GM19438 (cell line): Measurements from ENCODE around the gene TCOF1.

Experiments
- ATAC-seq: cut with Tn5 transposase; IDR thresholded peaks from one replicate; pipeline ENCODE4 v1.9.1; 2021; ENCODE audit warnings: low read depth; ENCODE audit not compliant: unreplicated experiment

The TCOF1 gene, protein sequence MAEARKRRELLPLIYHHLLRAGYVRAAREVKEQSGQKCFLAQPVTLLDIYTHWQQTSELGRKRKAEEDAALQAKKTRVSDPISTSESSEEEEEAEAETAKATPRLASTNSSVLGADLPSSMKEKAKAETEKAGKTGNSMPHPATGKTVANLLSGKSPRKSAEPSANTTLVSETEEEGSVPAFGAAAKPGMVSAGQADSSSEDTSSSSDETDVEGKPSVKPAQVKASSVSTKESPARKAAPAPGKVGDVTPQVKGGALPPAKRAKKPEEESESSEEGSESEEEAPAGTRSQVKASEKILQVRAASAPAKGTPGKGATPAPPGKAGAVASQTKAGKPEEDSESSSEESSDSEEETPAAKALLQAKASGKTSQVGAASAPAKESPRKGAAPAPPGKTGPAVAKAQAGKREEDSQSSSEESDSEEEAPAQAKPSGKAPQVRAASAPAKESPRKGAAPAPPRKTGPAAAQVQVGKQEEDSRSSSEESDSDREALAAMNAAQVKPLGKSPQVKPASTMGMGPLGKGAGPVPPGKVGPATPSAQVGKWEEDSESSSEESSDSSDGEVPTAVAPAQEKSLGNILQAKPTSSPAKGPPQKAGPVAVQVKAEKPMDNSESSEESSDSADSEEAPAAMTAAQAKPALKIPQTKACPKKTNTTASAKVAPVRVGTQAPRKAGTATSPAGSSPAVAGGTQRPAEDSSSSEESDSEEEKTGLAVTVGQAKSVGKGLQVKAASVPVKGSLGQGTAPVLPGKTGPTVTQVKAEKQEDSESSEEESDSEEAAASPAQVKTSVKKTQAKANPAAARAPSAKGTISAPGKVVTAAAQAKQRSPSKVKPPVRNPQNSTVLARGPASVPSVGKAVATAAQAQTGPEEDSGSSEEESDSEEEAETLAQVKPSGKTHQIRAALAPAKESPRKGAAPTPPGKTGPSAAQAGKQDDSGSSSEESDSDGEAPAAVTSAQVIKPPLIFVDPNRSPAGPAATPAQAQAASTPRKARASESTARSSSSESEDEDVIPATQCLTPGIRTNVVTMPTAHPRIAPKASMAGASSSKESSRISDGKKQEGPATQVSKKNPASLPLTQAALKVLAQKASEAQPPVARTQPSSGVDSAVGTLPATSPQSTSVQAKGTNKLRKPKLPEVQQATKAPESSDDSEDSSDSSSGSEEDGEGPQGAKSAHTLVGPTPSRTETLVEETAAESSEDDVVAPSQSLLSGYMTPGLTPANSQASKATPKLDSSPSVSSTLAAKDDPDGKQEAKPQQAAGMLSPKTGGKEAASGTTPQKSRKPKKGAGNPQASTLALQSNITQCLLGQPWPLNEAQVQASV (N-terminal part only)

DNA sequence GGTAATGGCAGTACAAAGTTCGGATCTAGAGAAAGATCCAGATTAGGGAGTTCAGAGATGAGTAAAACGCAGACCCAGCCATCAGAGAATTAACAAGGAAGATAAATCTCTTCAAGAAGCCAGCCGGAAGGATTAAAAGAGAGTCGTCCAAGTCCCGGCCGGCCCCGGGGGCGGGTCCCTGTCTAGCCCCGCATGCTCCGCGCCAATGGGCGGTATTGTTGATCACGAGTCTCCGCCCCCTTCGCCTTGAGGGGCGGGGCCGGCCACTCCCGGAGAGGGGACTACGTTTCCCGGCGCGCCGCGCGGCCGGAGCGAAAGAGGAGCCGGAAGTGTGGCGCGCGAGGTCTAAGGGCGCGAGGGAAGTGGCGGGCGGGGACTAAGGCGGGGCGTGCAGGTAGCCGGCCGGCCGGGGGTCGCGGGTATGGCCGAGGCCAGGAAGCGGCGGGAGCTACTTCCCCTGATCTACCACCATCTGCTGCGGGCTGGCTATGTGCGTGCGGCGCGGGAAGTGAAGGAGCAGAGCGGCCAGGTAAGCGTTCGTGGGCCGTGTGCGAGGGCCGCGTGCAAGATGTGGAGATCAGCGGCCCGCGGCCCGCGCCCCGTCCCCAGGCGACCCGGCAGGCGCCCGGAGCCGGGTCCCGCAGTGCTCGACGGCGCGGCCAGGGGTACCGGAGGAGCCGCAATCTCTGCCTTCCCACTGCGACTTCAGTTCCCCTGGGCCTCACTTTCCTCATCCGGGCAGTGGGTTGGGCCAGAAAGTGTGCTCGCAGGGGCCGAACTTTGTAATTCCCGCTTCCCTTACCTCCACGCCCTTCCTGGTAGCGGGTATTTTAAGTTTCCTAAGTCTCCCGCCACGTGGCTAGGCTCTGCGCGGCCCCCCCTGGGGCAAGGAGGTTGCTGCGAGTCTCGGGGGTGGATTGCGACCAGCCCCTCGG lies at the start of gene TCOF1:
TSS of gene TCOF1 (plus strand) at position 372 of the 935 bp plus-strand sequence. CDS start at position 422, 50 bp downstream.
- peak; percentile 89 for ATAC-seq

DNA sequence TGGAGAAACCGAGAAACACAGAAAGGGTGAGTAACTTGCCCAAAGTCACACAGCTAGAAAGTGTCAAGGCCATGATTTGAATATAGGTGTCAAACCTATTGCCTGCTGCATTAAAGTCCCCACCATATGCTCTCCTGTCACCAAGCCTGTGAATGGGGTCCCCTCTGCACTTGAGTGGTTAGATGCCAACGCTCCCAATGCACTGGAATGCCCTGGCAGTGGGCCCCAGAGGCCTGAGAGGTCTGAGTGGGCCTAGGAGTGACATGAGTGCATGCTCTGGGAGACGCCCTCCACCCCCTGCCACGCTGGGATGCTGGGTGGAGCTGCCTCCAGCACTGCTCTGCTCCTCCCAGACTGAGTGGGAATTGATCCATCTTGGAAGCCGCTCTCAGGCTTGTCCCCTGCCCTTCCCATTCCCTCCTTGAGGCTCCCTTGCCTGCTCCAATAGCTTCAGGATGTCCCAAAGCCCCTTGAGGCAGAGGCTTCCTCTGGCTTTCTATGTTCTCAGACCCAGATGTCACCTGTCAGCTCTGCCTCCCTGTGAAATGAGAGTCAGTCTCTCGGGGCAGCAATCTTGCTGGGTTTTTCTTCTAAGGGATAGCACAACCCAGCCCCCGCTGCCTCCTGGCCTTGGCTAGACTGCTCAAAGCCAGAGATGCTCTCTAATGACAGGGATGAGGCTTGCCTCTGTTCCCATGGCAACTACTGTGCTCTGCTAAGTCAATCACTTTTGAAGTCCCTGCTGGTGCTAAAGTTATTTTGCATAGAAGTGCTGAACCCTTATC lies 48.2 kb upstream of the TCOF1 start:
- ATAC-seq = no peak

DNA sequence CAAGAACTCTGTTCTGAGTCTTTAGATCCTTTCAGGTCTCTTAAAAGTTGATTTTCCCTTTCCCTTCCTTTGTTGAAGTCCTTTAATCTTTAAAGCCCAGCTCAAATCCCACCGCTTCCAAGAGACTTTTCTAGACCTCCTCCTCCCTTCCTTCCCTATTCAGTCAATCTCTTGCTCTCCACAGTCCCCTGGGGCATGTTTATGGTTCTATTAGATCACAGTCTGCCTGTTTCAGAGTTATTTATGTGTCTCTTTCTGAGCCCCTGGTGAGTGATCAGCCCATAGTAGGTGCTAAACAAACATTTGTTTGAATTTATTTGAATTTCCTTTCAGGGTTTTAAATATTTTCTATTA lies 47.6 kb upstream of the TCOF1 start:
- no peak for ATAC-seq

DNA sequence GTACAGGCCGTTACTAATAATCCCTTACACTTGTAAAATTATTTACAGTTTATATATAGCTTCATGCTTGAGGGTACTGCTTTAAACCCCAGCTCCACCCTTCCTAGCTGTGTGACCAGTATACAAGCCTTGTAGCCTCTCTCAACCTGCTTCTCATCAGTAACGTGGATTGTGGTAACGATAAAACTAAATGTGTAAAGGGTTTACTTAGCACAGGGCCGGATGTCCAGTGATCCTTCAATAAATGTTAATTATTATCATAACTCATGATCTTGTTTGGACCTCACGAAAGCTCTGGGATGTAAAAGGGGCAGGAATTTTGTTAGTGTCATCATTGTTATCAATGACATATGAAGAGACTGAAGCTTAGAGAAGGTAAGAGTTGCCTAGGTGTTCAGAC lies 47.3 kb upstream of the TCOF1 start:
- no peak for ATAC-seq

DNA sequence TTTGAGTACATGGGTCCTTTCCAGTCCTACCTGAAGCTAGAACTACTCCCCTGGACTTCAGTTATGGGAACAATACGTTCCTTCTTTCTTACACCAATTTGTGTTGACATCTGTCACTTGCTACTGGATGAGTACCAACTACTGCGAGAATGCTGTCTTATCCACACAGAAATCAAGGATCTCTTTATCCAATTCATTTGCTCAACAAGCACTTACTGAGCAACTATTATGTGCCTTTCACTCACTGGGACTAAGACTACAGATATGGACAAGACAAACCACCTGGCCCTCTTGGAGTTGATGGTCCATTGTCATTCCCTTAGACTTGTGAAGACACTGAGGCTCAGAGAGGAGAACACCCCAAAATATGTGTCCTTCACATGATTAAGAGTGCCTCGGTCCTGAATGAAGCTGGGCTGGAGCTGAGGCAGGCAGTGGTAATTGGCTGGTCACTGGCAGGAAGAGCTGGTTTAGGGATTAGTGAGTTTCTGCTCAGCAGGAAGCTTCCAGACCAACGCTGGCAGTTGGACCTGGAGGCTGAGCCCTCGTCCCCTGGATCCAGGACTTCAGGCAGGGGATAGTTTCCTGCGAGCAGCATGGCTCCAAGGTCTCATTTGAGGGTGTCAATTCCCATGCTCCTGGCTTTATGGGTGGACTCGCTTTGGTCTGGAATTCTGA lies 46.3 kb upstream of the TCOF1 start:
- no peak for ATAC-seq

DNA sequence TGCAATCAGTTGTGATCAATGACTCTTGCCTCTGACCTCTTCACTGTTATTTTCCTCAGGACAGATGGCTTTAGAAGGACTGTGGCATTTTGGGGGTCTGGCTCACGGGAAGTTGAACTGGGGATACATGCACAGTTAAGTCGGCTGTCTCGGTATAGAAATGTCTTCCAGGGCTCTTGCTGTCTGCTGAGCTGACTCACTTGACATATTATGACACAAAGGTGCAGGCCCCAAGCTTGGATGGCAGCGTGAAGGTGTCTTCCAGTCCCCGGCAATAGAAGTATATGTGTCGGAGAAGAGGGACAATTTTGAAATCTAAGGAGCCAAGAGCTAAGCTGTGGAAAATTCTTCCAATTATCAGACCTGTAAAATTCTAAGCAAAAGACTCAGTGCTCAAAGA lies 45.0 kb upstream of the TCOF1 start:
- no peak for ATAC-seq

DNA sequence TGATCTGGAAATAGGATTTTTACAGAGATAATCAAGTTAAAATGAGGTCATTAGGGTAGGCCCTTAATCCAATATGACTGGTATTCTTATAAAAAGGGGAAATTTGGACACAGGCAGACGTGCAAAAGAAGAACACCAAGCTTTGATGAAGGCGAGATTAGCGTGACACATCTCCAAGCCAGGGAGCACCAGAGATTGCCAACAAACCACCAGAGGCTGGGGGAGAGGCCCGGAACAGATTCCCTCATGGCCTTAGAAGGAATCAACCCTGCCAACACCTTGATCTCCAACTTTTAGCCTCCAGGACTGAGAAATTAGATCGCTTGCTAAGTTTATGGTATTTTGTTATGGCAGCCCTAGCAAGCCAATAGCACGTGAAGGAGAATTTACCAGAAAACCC lies 44.0 kb upstream of the TCOF1 start:
- ATAC-seq = no peak

DNA sequence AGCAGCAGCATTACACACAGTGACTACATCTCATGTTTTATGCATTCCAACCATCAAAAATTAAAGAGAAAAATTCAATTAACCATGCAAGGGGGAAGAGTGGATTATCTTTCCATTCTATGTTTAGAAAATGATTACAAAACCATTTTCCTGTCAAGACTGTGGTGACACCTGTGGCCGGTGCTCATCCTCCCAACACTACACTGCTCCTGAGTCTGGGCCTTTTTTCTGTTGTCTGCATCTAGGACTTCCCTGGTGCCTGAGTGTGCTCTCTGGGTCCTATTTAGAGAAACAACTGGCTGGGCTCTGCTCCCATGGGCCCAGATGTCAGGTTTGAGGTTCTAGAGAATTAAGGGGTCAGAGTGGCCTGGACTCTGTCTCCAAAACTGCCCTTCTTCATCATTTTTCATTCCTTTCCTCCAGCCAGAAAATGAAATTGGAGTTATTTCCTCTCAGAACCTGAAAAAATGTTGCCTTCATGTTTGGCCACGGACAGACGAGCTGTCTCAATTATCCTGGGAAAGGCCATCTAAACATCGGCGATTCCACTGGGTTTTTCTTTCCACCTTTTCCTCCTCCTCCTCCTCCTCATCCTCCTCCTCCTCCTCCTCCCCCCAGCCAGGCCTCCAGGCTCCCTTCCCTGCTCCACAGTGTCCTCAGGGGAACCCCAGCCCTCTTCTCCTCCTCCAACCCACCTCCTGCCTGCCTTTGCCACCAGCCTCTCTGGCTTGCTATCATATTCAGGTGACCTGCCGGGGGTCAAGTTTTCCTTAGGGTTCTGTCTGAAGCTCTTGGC lies 43.4 kb upstream of the TCOF1 start:
- no peak for ATAC-seq

DNA sequence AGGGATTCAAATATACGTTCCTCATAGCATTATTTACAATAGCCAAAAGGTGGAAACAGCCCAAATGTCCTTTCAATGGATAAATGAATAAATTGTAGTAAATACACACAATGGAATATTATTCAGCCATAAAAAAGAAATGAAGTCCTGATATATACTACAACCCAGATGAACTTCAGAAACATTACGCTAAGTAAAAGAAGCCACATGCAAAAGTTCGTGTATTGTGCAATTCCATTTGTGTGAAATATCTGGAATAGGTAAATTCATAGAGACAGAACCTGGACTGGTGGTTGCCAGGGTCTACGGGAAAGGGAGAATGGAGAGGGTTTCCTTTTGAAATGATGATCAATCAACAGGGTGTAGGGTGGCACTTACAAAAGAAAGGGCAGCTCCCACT lies 42.3 kb upstream of the TCOF1 start:
- no peak for ATAC-seq

DNA sequence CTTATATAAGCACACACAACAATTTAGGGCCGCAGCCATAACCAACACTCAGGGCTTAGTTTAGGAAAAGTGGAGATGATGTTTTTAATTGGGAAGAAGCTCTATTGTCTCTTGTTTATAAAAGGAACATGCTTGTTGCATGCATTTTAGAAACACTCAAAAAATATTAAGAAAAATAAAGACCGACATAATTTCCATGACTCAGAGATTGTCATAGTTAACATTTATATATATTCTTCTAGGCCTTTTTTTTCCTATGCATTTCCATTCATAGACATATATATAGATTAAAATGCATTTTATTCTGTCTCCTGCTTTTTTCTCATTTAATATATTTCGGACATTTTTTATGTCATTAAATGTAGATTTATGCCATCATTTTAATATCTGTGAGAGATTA lies 41.2 kb upstream of the TCOF1 start:
- no peak for ATAC-seq

DNA sequence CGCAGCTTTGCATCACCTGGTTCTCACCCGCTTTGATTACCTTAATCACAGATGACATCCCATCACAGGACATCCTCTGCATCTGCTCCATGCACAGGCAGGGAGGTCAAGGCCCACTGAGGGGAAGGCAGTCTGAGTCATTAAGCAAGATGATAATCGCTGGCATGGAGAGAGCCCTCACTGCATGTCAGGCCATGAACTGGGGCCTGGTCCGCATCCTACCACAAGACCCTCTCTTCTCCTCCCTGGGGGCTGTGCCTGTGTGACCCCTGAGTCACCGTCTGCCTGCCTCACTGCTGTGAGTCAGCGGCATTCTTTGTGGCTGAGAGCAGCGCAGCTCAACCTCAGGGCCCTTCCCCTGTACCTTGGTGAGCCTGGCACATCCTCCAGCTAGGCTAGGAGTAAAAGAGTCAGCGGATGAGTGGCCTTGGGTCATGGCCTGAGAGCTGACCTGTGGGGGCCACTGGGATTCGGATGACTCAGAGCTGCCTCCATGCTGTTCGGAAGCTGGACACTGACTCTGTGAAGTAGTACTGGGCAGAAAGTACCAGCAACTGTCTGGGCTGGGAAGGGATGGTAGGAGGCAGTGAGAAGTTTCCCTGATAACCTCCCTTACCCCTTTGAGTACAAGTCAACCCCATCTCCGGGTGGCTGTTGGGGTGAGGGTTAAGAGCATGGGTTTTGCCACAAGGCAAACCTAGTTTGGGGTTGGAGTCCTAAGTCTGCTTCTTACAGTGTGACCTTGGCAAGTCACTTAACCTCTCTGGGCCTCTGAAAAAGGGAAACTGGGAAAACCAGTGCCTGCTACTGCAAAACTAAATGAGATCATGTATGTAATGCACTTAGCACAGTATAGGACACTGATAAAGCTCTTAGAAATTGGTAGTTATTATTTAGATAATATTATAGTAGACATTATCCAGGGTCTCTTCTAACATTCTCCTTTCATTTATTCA lies 40.2 kb upstream of the TCOF1 start:
- ATAC-seq = no peak

DNA sequence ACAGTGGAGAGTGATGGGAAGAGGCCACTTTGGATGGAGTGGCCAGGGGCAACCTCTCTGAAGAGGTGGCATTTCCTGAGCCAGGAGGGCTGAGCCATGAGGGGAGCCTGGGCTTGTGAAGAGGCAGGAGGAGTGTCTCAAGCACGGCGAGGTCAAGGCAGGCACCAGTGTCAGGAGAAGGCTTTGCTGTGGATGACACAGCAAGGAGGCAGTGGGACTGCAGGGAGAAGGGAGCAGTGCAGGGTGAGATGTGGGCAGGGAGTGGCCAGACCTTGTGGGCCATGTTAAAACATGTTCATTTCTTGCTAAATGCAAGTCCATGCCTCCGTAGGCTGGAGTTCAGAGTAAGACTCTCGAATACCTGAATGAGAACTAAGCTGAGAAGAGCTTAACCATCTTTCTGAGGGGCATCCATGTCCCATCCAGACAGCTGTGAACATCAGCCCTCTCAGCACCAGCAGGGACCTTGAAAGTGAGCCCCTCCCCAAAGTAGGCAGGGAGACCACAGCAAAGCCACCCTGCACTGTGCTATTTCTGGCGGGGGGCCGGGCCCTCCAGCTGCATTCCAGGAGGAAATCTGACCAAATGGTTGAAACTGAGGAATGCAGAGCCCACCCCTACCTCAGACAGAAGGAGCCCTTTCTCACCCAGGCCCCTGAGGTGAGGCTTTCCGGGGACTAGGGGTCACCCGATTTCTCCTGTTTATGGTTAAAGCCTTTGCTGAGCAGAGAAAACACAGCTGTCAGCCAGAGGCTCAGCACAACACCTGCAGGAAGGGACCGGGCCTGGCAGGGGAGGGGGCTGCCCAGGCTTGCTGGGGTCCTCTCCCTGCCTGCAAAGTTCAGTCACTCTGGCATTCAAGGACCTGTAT lies 38.6 kb upstream of the TCOF1 start:
- ATAC-seq = no peak

DNA sequence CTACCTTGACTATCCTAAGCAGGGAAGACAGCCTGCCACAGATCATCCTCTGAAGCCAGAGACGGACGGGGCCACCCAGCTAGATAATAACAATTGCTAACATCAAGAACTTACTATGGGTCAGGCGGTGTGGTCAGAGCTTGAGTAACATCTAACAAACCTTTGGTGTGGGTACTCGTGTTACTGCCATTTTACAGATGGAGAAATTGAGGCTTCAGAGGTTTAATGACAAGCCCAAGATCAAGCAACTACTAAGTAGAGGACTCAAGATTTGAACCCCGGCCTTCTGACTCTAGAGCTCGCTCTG lies 38.1 kb upstream of the TCOF1 start:
- ATAC-seq = no peak

DNA sequence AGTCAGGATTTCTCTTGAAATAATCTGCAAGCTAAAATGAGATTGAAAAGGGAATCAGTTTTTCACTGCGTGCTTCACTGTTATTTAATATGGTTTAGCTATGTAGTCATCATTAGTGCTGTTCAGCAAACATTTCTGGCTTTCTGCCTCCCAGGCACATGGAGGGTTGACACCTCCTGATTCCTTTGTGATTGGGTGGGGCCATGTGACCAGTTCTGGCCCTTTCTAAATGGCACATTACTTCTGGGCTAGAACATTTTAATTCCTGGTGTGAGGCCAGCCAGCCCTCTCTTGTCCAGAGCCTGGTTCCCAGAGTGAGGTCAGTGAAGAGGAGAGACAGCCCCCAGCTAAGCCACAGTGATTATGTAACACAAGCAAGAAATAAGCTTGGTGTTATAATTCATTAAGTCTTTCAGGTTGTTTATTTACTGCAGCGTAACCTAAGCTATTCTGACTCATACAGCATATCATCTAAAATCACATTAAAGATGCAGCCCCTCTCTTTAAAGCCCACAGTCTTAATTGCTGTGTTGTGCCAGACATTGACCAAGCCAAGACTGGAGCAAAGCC lies 37.4 kb upstream of the TCOF1 start:
- no peak for ATAC-seq

DNA sequence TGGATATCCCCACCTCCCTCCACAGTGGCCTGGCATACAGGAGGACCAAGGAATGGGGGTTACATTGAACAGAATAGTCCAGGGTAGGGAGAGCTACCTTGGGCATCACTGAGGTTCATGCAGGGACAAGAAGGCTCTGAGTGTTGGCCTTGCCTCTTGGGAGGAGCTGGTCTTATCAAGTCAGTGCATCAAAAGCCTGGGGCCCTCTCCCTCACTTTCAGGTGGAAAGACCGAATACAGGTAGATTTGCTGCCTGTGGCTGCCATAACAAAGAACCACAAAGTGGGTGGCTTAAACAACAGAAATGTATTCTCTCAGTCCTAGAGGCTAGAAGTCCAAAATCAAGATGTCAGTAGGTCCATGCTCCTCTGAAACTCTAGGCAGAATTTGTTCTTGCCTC lies 36.3 kb upstream of the TCOF1 start:
- no peak for ATAC-seq

DNA sequence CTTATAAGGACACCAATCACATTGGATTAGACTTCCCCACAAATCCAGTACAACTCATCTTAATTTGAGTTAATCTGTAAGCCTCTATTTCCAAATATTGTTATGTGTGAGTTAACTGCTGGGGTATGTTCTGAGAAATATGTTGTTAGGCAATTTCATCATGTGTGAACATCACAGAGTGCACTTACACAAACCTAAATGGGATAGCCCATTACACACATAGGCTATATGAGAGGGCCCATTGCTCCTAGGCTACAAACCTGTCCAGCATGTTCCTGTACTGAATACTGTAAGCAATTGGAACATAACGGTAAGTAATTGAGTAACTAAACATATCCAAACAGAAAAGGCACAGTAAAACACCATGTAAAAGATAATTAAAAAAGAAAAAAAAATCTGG lies 35.7 kb upstream of the TCOF1 start:
- ATAC-seq = no peak
